ENCODE results near the gene C16orf87. TPM values are rescaled to one million over a fixed set of nuclear protein-coding genes. Genes with fewer than 3 reads are reported as not detected.

Gene C16orf87
- total RNA-seq, 1 experiment from 2014 or later: 5.6 TPM

- no peak for DNase-seq (ENCODE audit: low read depth)
Observed at GRCh38 chr16:46759309-46759708, 71.7 kb downstream of the C16orf87 start.

GRCh38 chr16:46757339-46758050 lies 73.5 kb downstream of the C16orf87 start:
- DNase-seq (ENCODE audit: low read depth): peak; percentile 12

- no peak for DNase-seq (ENCODE audit: low read depth)
Observed at GRCh38 chr16:46756772-46757171, 74.2 kb downstream of the C16orf87 start.

GRCh38 chr16:46753015-46753414 lies 78.0 kb downstream of the C16orf87 start:
- DNase-seq (ENCODE audit: low read depth): no peak

GRCh38 chr16:46751381-46751780 lies 79.6 kb downstream of the C16orf87 start:
- no peak for DNase-seq (ENCODE audit: low read depth)

GRCh38 chr16:46748775-46749705 lies 81.9 kb downstream of the C16orf87 start:
- no peak for DNase-seq (ENCODE audit: low read depth)

GRCh38 chr16:46747777-46748651 lies 83.0 kb downstream of the C16orf87 start, which contains the start of gene MYLK3:
Gene MYLK3 (minus strand): TSS chr16:46748344. CDS start chr16:46748193, 151 bp downstream.
- DNase-seq (ENCODE audit: low read depth): no peak

- DNase-seq (ENCODE audit: low read depth): no peak
Observed at GRCh38 chr16:46746821-46747776, 83.9 kb downstream of the C16orf87 start.

Small RNA genes within 50 kb of the gene (small RNA-seq; reads per million reads assigned to genes)
- gene AC007225.2: not detected

Other genes starting within 250 kb of the C16orf87 start
- gene SHCBP1, start 209.8 kb downstream of the C16orf87 start, total RNA-seq (2014; rRNA removed; shearing (Covaris generic)): 33.3 and 38.1 TPM in 2 replicates
- 58.9 and 66.1 TPM in 2 replicates for gene VPS35, start 142.0 kb downstream of the C16orf87 start, total RNA-seq (2014; rRNA removed; shearing (Covaris generic))
- gene ORC6, start 141.5 kb downstream of the C16orf87 start, total RNA-seq (2014; rRNA removed; shearing (Covaris generic)): 44.9 and 47.7 TPM in 2 replicates
- gene MYLK3, start 82.8 kb downstream of the C16orf87 start, total RNA-seq (2014; rRNA removed; shearing (Covaris generic)): 0.17 and 0.19 TPM in 2 replicates
- 19.6 and 20.7 TPM in 2 replicates for gene GPT2, start 53.2 kb upstream of the C16orf87 start, total RNA-seq (2014; rRNA removed; shearing (Covaris generic))
- 71.1 and 71.3 TPM in 2 replicates for gene DNAJA2, start 142.5 kb upstream of the C16orf87 start, total RNA-seq (2014; rRNA removed; shearing (Covaris generic))

Measured in HT1080 (cell line).